HCT116 (cell line): ENCODE measurements around the gene SCFD2. TPM values are rescaled to one million over a fixed set of nuclear protein-coding genes. Genes with fewer than 3 reads are reported as not detected.

Source experiments
- ATAC-seq: fragments of 200-7000 bp; cut with Tn5 transposase; 2 replicates; pipeline ENCODE4 v1.9.1; 2020; ENCODE audit warnings: mild to moderate bottlenecking, moderate library complexity
- BruUV-seq: library from RNA; stranded (reverse); fragments of 400-500 nt; replicated peaks from 2 replicates; lab custom pipeline; 2021; lab: Mats Ljungman, UMichigan
- CTCF ChIA-PET: fragments of 300-600 bp; sonication (Branson Sonifier 250); formaldehyde crosslinking; loops from one replicate; lab custom pipeline; 2021; ENCODE audit warnings: antibody characterized with exemption; lab: Charles Lee
- POLR2A ChIA-PET: fragments of 300-600, 350-600 bp; sonication (Branson Sonifier 250); formaldehyde crosslinking; loops from one replicate; lab custom pipeline; 2021; ENCODE audit warnings: antibody characterized with exemption; lab: Charles Lee
- RAD21 ChIA-PET, 2 experiments: fragments of 300-600 bp; sonication (Branson Sonifier 250); formaldehyde crosslinking; loops; one replicate each; lab custom pipeline; 2023; ENCODE audit warnings: low total read pairs in 2 of 2; ENCODE audit not compliant: uncharacterized antibody in 2 of 2, unreplicated experiment in 2 of 2, low non-redundant PET in 1 of 2; lab: Charles Lee
- DNase-seq: peaks from one replicate; pipeline ENCODE4 v3.0.0-alpha.2; 2010; ENCODE audit warnings: low read depth, low spot score
- H2AFZ ChIP-seq: fragments of 200-600 bp; shearing (Covaris generic), sonication (generic); 2 replicates; pipeline ENCODE4 v1.6.1; 2017; ENCODE audit warnings: low read depth, mixed run types, mixed read lengths, antibody characterized with exemption, low read length; ENCODE audit not compliant: poor library complexity, severe bottlenecking
- H3K27ac ChIP-seq: 2 replicates; pipeline ENCODE4 v1.5.1; 2012; ENCODE audit warnings: low read depth, low read length
- H3K27me3 ChIP-seq: fragments of 200-600 bp; sonication (generic); 2 replicates; pipeline ENCODE4 v1.6.1; 2016; ENCODE audit warnings: mixed run types, low read length, mixed read lengths; ENCODE audit not compliant: insufficient read depth
- H3K36me3 ChIP-seq, 2 experiments: fragments of 200-500 bp in 1 of 2; fragments of 200-600 bp in 1 of 2; sonication (Bioruptor generic) in 1 of 2; sonication (generic) in 1 of 2; 2 replicates each; pipeline versions ENCODE4 v1.5.1 to v1.6.1; 2014 to 2016; ENCODE audit warnings: low read length in 2 of 2, inconsistent platforms in 1 of 2, mixed read lengths in 1 of 2, mixed run types in 1 of 2; ENCODE audit not compliant: insufficient read depth in 2 of 2, control insufficient read depth in 1 of 2
- H3K4me1 ChIP-seq, 2 experiments: fragments of 200-600 bp in 1 of 2; sonication (generic) in 1 of 2; 2 replicates each; pipeline versions ENCODE4 v1.5.1 to v1.6.1; 2012 to 2017; ENCODE audit warnings: low read length in 2 of 2, inconsistent platforms in 1 of 2, mild to moderate bottlenecking in 1 of 2, mixed read lengths in 1 of 2, mixed run types in 1 of 2, moderate library complexity in 1 of 2; ENCODE audit not compliant: insufficient read depth in 2 of 2, control insufficient read depth in 1 of 2
- H3K4me2 ChIP-seq: fragments of 200-600 bp; sonication (generic); 2 replicates; pipeline ENCODE4 v1.6.1; 2017; ENCODE audit warnings: mixed run types, low read length, mixed read lengths
- H3K4me3 ChIP-seq, 2 experiments: fragments of 200-600 bp in 1 of 2; sonication (generic) in 1 of 2; replicated peaks in 1 of 2; 2 replicates each; pipeline ENCODE4 v1.5.1; 2011 to 2016; ENCODE audit warnings: low read length in 2 of 2, control low read depth in 1 of 2, low read depth in 1 of 2, mild to moderate bottlenecking in 1 of 2, mixed read lengths in 1 of 2, mixed run types in 1 of 2
- H3K79me2 ChIP-seq: fragments of 200-600 bp; sonication (generic); 2 replicates; pipeline ENCODE4 v1.6.1; 2017; ENCODE audit warnings: mild to moderate bottlenecking, mixed run types, low read length, moderate library complexity, mixed read lengths; ENCODE audit not compliant: insufficient read depth
- H3K9ac ChIP-seq: fragments of 200-600 bp; sonication (generic); 2 replicates; pipeline ENCODE4 v1.6.1; 2016; ENCODE audit warnings: low read length, mixed read lengths
- H3K9me2 ChIP-seq: fragments of 200-600 bp; sonication (generic), shearing (Covaris generic); 2 replicates; pipeline ENCODE4 v1.6.1; 2017; ENCODE audit warnings: mixed run types, mild to moderate bottlenecking, moderate library complexity; ENCODE audit not compliant: insufficient read depth
- H3K9me3 ChIP-seq, 2 experiments: fragments of 200-500 bp in 1 of 2; fragments of 200-600 bp in 1 of 2; sonication (Bioruptor generic) in 1 of 2; sonication (generic) in 1 of 2; 2 replicates each; pipeline ENCODE4 v1.6.1; 2014 to 2017; ENCODE audit warnings: low read length in 2 of 2, mixed read lengths in 2 of 2, inconsistent platforms in 1 of 2, low read depth in 1 of 2, mild to moderate bottlenecking in 1 of 2, mixed run types in 1 of 2, moderate library complexity in 1 of 2; ENCODE audit not compliant: control insufficient read depth in 1 of 2, insufficient read depth in 1 of 2
- H4K20me1 ChIP-seq: fragments of 200-600 bp; sonication (generic), shearing (Covaris generic); 2 replicates; pipeline ENCODE4 v1.6.1; 2017; ENCODE audit warnings: mixed run types, mild to moderate bottlenecking, moderate library complexity; ENCODE audit not compliant: insufficient read depth
- ELF1 ChIP-seq: IDR thresholded peaks from 2 replicates; pipeline ENCODE4 v1.6.1; 2012; ENCODE audit warnings: low read depth, borderline replicate concordance
- EZH2 ChIP-seq: fragments of 200-600 bp; sonication (generic); IDR thresholded peaks from 2 replicates; pipeline ENCODE4 v1.6.1; 2017; ENCODE audit warnings: antibody characterized with exemption, mixed run types
- EZH2phosphoT487 ChIP-seq: fragments of 200-600 bp; IDR thresholded peaks from 2 replicates; pipeline ENCODE4 v1.6.1; 2018; ENCODE audit warnings: antibody characterized with exemption, borderline replicate concordance
- POLR2A ChIP-seq: IDR thresholded peaks from 2 replicates; pipeline ENCODE4 v1.7.0; 2011; ENCODE audit warnings: borderline replicate concordance; ENCODE audit not compliant: insufficient read depth, insufficient read length; ENCODE audit errors: extremely low read depth
- POLR2AphosphoS5 ChIP-seq: IDR thresholded peaks from 2 replicates; pipeline ENCODE4 v1.6.1; 2011; ENCODE audit warnings: mild to moderate bottlenecking, low read depth, low read length, moderate library complexity
- RAD21 ChIP-seq: IDR thresholded peaks from 2 replicates; pipeline ENCODE4 v1.6.1; 2012; ENCODE audit warnings: low read depth, mild to moderate bottlenecking
- SIN3A ChIP-seq: IDR thresholded peaks from 2 replicates; pipeline ENCODE4 v1.6.1; 2012; ENCODE audit warnings: low read depth
- SP1 ChIP-seq: IDR thresholded peaks from 2 replicates; pipeline ENCODE4 v1.6.1; 2012; ENCODE audit warnings: low read depth
- TCF7L2 ChIP-seq: IDR thresholded peaks from 2 replicates; pipeline ENCODE4 v1.7.0; 2011; ENCODE audit warnings: borderline replicate concordance, inconsistent platforms; ENCODE audit not compliant: insufficient read depth, insufficient read length; ENCODE audit errors: extremely low read depth
- ZFX ChIP-seq: fragments of 450-650 bp; IDR thresholded peaks from 2 replicates; pipeline ENCODE4 v1.6.1; 2017
- intact Hi-C: fragments of 100-400 bp; cut with micrococcal nuclease; formaldehyde crosslinking; loops from 2 replicates; pipeline ENCODE4 v1.10.0; 2022
- total RNA-seq: library from RNA; stranded (reverse); gene quantifications from one replicate; pipeline ENCODE4 v1.2.1, GENCODE V29; 2021; ENCODE audit not compliant: unreplicated experiment
- TF ChIP-seq, protein P1 (sequence below): IDR thresholded peaks from 2 replicates; pipeline ENCODE4 v1.6.1; 2012

SCFD2 gene
- total RNA-seq, 1 experiment from 2014 or later: 13.6 TPM

DNA sequence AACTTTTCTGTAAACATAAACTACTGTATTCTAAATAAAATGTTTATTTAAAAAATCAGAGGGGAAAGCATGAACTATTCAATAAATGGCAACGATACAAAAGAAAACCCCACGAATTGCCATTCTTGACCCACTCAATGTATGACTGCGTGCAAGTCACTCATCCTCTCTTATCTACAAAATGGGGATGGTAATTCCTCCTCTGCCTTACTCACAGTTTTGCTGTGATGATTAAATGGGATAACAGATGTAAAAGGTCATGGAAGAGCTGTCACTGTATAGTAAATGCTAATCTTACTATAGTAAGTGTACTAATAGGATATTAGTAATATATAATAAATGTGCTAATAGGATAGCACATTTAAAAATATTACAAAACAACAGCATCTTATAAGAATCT, 173.4 kb downstream of the SCFD2 start:
- no peak overlapping the region for H3K9ac ChIP-seq
- no peak overlapping the region for H3K4me2 ChIP-seq
- CTCF ChIA-PET: no interaction called here
- DNase-seq: no peak
- no peaks in the 10 kb centered on the region for H3K9me2 ChIP-seq
- intact Hi-C loops: loop anchor here (10.0 kb wide), 1 partner anchor 422 kb away; no protein-coding TSS in a partner anchor
- H3K36me3 ChIP-seq: no peaks in the 10 kb centered on the region
- no peaks in the 10 kb centered on the region for H3K79me2 ChIP-seq
- TF ChIP-seq TCF7L2 (no peak), SIN3A (no peak), SP1 (no peak), RAD21 (no peak), EZH2 (no peak), POLR2A (no peak), EZH2phosphoT487 (no peak), ELF1 (no peak)
- TF ChIP-seq, protein P1, sequence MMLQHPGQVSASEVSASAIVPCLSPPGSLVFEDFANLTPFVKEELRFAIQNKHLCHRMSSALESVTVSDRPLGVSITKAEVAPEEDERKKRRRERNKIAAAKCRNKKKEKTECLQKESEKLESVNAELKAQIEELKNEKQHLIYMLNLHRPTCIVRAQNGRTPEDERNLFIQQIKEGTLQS: no peak
- no TSS peak for BruUV-seq
- H3K4me1 ChIP-seq: no peaks in the 10 kb centered on the region
- H3K4me3 ChIP-seq: no peak overlapping the region
- H2AFZ ChIP-seq: no peak overlapping the region
- H3K9me3 ChIP-seq: no peaks in the 10 kb centered on the region
- RAD21 ChIA-PET: no interaction called here
- no peaks in the 10 kb centered on the region for H3K27me3 ChIP-seq
- no peaks in the 10 kb centered on the region for H4K20me1 ChIP-seq
- POLR2A ChIA-PET: no interaction called here
- no peak overlapping the region for H3K27ac ChIP-seq
- no peak for ATAC-seq

DNA sequence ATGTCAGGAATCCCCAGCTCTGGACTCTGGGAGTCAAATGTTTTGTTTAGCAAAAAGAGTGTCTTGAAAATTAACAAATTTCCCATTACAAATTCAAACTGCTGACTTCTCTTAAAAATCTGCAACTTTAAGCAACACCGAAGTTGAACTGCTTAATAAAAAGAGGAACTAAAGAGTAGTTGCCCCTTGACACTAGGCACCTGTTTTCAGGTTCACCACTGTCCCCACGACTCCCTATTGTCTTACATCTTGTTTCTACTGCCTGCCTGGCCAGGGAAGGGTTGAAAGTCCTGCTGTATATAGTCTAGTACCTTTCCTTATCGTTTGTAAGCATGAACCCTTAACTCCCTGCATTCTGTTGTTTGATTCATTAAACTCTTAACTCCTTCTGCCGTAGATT, 173.9 kb downstream of the SCFD2 start:
- BruUV-seq: no TSS peak

More for the DNA sequence above, 173.9 kb downstream of the SCFD2 start:
- H3K4me1 ChIP-seq: no peaks in the 10 kb centered on the region
- H3K9ac ChIP-seq: no peak overlapping the region
- ATAC-seq (no peak), DNase-seq (no peak)
- no peaks in the 10 kb centered on the region for H3K79me2 ChIP-seq
- CTCF ChIA-PET: no interaction called here
- RAD21 ChIA-PET: no interaction called here
- no peak overlapping the region for H2AFZ ChIP-seq
- no peak overlapping the region for H3K27ac ChIP-seq
- TF ChIP-seq EZH2 (no peak), ZFX (no peak), POLR2AphosphoS5 (no peak)
- POLR2A ChIA-PET: no interaction called here
- no peaks in the 10 kb centered on the region for H3K27me3 ChIP-seq
- H3K9me2 ChIP-seq: no peaks in the 10 kb centered on the region
- intact Hi-C loops: loop anchor here (10.0 kb wide), 1 partner anchor 423 kb away; no protein-coding TSS in a partner anchor
- no peak overlapping the region for H3K4me3 ChIP-seq
- no peak overlapping the region for H3K4me2 ChIP-seq
- H4K20me1 ChIP-seq: no peaks in the 10 kb centered on the region
- no peaks in the 10 kb centered on the region for H3K36me3 ChIP-seq
- H3K9me3 ChIP-seq: no peaks in the 10 kb centered on the region
